Measurements from ENCODE around the gene PNPLA7. TPM values are rescaled to one million over a fixed set of nuclear protein-coding genes. Genes with fewer than 3 reads are reported as not detected.

PNPLA7 gene
- total and polyA plus RNA-seq, 10 of the 15 experiments (the other 5 are each of a cell fraction or from before 2014, with no cell fraction given), result 0.04 to 0.85 (median 0.19) TPM; not detected in 1

DNA sequence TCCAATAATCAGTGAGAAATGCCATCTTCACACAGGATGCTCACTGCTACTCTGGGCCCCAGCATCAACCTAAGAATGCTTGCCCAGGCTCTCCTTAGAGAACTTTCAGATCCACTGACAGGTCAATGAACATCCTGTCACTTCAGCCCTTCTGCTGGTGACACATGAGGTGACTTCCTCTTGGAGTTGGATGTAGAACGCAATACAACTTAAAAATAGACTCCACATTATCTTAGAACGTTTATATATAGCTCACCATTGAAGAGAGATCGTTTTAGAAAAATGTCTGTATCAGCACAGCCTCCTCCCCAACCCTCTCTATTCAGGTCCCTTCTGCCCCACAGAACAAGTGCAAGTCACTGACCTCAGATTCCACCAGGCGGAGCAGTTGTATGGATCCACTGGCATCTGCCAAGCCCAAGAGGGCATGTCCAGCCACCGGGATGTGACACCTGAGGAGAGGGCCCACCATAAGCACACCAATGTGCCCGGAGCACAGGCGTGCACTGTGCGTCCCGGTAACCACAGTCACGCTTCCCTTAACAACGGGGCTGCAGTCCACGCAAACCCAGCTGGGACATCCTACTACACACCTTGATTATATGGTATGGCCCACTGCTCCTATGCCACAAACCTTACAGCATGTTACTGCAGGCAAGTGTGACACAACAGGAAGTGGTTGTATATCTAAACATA, 25.7 kb upstream of the PNPLA7 start (continued):
- TF ChIP-seq, protein P1, sequence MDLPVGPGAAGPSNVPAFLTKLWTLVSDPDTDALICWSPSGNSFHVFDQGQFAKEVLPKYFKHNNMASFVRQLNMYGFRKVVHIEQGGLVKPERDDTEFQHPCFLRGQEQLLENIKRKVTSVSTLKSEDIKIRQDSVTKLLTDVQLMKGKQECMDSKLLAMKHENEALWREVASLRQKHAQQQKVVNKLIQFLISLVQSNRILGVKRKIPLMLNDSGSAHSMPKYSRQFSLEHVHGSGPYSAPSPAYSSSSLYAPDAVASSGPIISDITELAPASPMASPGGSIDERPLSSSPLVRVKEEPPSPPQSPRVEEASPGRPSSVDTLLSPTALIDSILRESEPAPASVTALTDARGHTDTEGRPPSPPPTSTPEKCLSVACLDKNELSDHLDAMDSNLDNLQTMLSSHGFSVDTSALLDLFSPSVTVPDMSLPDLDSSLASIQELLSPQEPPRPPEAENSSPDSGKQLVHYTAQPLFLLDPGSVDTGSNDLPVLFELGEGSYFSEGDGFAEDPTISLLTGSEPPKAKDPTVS (IDR thresholded peaks at IDR 0.05; ENCODE audit: low read depth, low read length), result no peak
- no peak for TF ChIP-seq ASH2L (IDR thresholded peaks at IDR 0.05; ENCODE audit: borderline replicate concordance, low read depth)
- no peak for TF ChIP-seq BRCA1 (IDR thresholded peaks at IDR 0.05; ENCODE audit: low read depth, low read length)
- TF ChIP-seq ZSCAN29 (IDR thresholded peaks at IDR 0.05), result no peak
- no peak for TF ChIP-seq IKZF1 (conservative IDR thresholded peaks at IDR 0.05)
- TF ChIP-seq TCF12 (IDR thresholded peaks at IDR 0.05; ENCODE audit: low read depth, low read length), result no peak
- TF ChIP-seq RELA (IDR thresholded peaks at IDR 0.05; ENCODE audit: borderline replicate concordance, partially characterized antibody), result no peak
- no peak for TF ChIP-seq MYB (IDR thresholded peaks at IDR 0.05; ENCODE audit: borderline replicate concordance, low read depth, low read length)
- TF ChIP-seq, protein P2, sequence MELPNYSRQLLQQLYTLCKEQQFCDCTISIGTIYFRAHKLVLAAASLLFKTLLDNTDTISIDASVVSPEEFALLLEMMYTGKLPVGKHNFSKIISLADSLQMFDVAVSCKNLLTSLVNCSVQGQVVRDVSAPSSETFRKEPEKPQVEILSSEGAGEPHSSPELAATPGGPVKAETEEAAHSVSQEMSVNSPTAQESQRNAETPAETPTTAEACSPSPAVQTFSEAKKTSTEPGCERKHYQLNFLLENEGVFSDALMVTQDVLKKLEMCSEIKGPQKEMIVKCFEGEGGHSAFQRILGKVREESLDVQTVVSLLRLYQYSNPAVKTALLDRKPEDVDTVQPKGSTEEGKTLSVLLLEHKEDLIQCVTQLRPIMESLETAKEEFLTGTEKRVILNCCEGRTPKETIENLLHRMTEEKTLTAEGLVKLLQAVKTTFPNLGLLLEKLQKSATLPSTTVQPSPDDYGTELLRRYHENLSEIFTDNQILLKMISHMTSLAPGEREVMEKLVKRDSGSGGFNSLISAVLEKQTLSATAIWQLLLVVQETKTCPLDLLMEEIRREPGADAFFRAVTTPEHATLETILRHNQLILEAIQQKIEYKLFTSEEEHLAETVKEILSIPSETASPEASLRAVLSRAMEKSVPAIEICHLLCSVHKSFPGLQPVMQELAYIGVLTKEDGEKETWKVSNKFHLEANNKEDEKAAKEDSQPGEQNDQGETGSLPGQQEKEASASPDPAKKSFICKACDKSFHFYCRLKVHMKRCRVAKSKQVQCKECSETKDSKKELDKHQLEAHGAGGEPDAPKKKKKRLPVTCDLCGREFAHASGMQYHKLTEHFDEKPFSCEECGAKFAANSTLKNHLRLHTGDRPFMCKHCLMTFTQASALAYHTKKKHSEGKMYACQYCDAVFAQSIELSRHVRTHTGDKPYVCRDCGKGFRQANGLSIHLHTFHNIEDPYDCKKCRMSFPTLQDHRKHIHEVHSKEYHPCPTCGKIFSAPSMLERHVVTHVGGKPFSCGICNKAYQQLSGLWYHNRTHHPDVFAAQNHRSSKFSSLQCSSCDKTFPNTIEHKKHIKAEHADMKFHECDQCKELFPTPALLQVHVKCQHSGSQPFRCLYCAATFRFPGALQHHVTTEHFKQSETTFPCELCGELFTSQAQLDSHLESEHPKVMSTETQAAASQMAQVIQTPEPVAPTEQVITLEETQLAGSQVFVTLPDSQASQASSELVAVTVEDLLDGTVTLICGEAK (IDR thresholded peaks at IDR 0.05; ENCODE audit: borderline replicate concordance), result no peak
- no peak for TF ChIP-seq RB1 (IDR thresholded peaks at IDR 0.05; ENCODE audit: borderline replicate concordance)
- peak; percentile 11 for TF ChIP-seq MEF2B (IDR thresholded peaks at IDR 0.05; ENCODE audit: partially characterized antibody, poor library complexity, severe bottlenecking)
- no peak for TF ChIP-seq HDAC2 (IDR thresholded peaks at IDR 0.05)
- TF ChIP-seq MTA3 (IDR thresholded peaks at IDR 0.05; ENCODE audit: borderline replicate concordance, low read length), result no peak
- TF ChIP-seq NFIC (IDR thresholded peaks at IDR 0.05; ENCODE audit: low read depth, low read length), result no peak
- TF ChIP-seq, protein P3, sequence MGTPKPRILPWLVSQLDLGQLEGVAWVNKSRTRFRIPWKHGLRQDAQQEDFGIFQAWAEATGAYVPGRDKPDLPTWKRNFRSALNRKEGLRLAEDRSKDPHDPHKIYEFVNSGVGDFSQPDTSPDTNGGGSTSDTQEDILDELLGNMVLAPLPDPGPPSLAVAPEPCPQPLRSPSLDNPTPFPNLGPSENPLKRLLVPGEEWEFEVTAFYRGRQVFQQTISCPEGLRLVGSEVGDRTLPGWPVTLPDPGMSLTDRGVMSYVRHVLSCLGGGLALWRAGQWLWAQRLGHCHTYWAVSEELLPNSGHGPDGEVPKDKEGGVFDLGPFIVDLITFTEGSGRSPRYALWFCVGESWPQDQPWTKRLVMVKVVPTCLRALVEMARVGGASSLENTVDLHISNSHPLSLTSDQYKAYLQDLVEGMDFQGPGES (IDR thresholded peaks at IDR 0.05), result no peak
- TF ChIP-seq SIX5 (IDR thresholded peaks at IDR 0.05; ENCODE audit: low read depth, low read length, severe bottlenecking), result no peak
- no peak for TF ChIP-seq STAT3 (IDR thresholded peaks at IDR 0.05; ENCODE audit: low read depth, low read length)
- TF ChIP-seq NFYB (IDR thresholded peaks at IDR 0.05; ENCODE audit: insufficient read depth, low read depth, low read length), result no peak
- TF ChIP-seq, protein P4, sequence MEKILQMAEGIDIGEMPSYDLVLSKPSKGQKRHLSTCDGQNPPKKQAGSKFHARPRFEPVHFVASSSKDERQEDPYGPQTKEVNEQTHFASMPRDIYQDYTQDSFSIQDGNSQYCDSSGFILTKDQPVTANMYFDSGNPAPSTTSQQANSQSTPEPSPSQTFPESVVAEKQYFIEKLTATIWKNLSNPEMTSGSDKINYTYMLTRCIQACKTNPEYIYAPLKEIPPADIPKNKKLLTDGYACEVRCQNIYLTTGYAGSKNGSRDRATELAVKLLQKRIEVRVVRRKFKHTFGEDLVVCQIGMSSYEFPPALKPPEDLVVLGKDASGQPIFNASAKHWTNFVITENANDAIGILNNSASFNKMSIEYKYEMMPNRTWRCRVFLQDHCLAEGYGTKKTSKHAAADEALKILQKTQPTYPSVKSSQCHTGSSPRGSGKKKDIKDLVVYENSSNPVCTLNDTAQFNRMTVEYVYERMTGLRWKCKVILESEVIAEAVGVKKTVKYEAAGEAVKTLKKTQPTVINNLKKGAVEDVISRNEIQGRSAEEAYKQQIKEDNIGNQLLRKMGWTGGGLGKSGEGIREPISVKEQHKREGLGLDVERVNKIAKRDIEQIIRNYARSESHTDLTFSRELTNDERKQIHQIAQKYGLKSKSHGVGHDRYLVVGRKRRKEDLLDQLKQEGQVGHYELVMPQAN (conservative IDR thresholded peaks at IDR 0.05), result no peak
- no peak for TF ChIP-seq SIN3A (IDR thresholded peaks at IDR 0.05; ENCODE audit: low read depth, low read length)

Data from GM12878 (cell line).